NCI-H526 (cell line): Measurements from ENCODE around the gene BFSP1.

Experiments
- DNase-seq, 2 experiments: peaks; one replicate each; lab custom pipeline; 2025; lab: John Stamatoyannopoulos, UW

Gene BFSP1

GRCh38 chr20:17530716-17531664, at the start of gene BFSP1:
BFSP1 (minus strand) TSS chr20:17531379; CDS start chr20:17531329, 50 bp downstream.
- DNase-seq: peak; percentile 41 to 90

- no peak for DNase-seq
Measured at GRCh38 chr20:17580895-17581294, 49.7 kb upstream of the BFSP1 start.

- DNase-seq: no peak
Measured at GRCh38 chr20:17579369-17580039, 48.3 kb upstream of the BFSP1 start.

GRCh38 chr20:17576215-17576614, 45.0 kb upstream of the BFSP1 start:
- no peak for DNase-seq

- no peak for DNase-seq
Measured at GRCh38 chr20:17573463-17573862, 42.3 kb upstream of the BFSP1 start.

GRCh38 chr20:17572034-17572638, 41.0 kb upstream of the BFSP1 start:
- DNase-seq: peak in 1 of 2 experiments; percentile 8

GRCh38 chr20:17571153-17571527, 40.0 kb upstream of the BFSP1 start:
- no peak for DNase-seq

GRCh38 chr20:17570347-17571152, 39.4 kb upstream of the BFSP1 start:
- peak; percentile 77 to 81 for DNase-seq

- DNase-seq: peak; percentile 94 to 99
Measured at GRCh38 chr20:17569616-17570346, 38.6 kb upstream of the BFSP1 start, which contains the start of gene DSTN. DSTN (plus strand) TSS chr20:17570075; CDS start chr20:17570209, 134 bp downstream.

- peak; percentile 59 to 81 for DNase-seq
Measured at GRCh38 chr20:17568972-17569521, 37.9 kb upstream of the BFSP1 start.

- peak in 1 of 2 experiments; percentile 33 for DNase-seq
Measured at GRCh38 chr20:17568045-17568788, 37.0 kb upstream of the BFSP1 start.

GRCh38 chr20:17566345-17566744, 35.2 kb upstream of the BFSP1 start:
- DNase-seq: no peak

- no peak for DNase-seq
Measured at GRCh38 chr20:17565169-17565845, 34.1 kb upstream of the BFSP1 start.

- no peak for DNase-seq
Measured at GRCh38 chr20:17562804-17563305, 31.7 kb upstream of the BFSP1 start.

- no peak for DNase-seq
Measured at GRCh38 chr20:17560344-17561074, 29.3 kb upstream of the BFSP1 start.

- DNase-seq: no peak
Measured at GRCh38 chr20:17559338-17559737, 28.2 kb upstream of the BFSP1 start.

- DNase-seq: no peak
Measured at GRCh38 chr20:17558941-17559304, 27.7 kb upstream of the BFSP1 start.

- no peak for DNase-seq
Measured at GRCh38 chr20:17558154-17558940, 27.2 kb upstream of the BFSP1 start.
